Body of pancreas (tissue), 4 donors: Measurements from ENCODE around the gene SBNO1.
"Not testable (repeated sequence)": the region's sequence is repeated elsewhere in the genome, so short reads cannot be mapped to it uniquely, and the experiment has no call there.

Experiments
- POLR2A ChIP-seq, 3 donors: fragments of 450-650 bp; IDR thresholded peaks; one replicate each; pipeline ENCODE4 v1.6.1; 2016; ENCODE audit warnings: antibody characterized with exemption in 3 of 3, mild to moderate bottlenecking in 2 of 3
- TF ChIP-seq, protein P1 (sequence below), 7 experiments: fragments of 450-650 bp in 4 of 7; fragments of 200-600 bp in 3 of 7; sonication (generic) in 3 of 7; IDR thresholded peaks; one replicate each; pipeline ENCODE4 v1.5.1; 2016 to 2019; ENCODE audit warnings: antibody characterized with exemption in 7 of 7

- TF ChIP-seq, protein P1, sequence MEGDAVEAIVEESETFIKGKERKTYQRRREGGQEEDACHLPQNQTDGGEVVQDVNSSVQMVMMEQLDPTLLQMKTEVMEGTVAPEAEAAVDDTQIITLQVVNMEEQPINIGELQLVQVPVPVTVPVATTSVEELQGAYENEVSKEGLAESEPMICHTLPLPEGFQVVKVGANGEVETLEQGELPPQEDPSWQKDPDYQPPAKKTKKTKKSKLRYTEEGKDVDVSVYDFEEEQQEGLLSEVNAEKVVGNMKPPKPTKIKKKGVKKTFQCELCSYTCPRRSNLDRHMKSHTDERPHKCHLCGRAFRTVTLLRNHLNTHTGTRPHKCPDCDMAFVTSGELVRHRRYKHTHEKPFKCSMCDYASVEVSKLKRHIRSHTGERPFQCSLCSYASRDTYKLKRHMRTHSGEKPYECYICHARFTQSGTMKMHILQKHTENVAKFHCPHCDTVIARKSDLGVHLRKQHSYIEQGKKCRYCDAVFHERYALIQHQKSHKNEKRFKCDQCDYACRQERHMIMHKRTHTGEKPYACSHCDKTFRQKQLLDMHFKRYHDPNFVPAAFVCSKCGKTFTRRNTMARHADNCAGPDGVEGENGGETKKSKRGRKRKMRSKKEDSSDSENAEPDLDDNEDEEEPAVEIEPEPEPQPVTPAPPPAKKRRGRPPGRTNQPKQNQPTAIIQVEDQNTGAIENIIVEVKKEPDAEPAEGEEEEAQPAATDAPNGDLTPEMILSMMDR (IDR thresholded peaks at IDR 0.05): not testable (repeated sequence)
- TF ChIP-seq POLR2A (IDR thresholded peaks at IDR 0.05): not testable (repeated sequence)
Measured at GRCh38 chr12:123407934-123408333, 43.3 kb upstream of the SBNO1 start.
